DOHH2 (cell line): ENCODE measurements around the gene TRAPPC1.
A peak's percentile ranks its signal among the peaks of the same experiment; 100 is the strongest.

Source experiments
- H3F3A ChIP-seq: fragments of 200-600 bp; sonication (generic), shearing (Covaris generic); 2 replicates; pipeline ENCODE4 v1.6.0; 2016; ENCODE audit warnings: antibody characterized with exemption, mild to moderate bottlenecking; ENCODE audit not compliant: control insufficient read depth, insufficient read depth
- H3K27ac ChIP-seq: fragments of 200-600 bp; sonication (generic); 2 replicates; pipeline ENCODE4 v1.5.1; 2014; ENCODE audit warnings: low read depth, mild to moderate bottlenecking, low read length, moderate library complexity
- H3K27me3 ChIP-seq: fragments of 200-600 bp; sonication (generic); 2 replicates; pipeline ENCODE4 v1.6.1; 2014; ENCODE audit warnings: mild to moderate bottlenecking, low read length, mixed read lengths; ENCODE audit not compliant: control insufficient read depth
- H3K36me3 ChIP-seq: fragments of 200-600 bp; sonication (generic); 2 replicates; pipeline ENCODE4 v1.6.1; 2014; ENCODE audit warnings: mild to moderate bottlenecking, low read length, moderate library complexity, mixed read lengths; ENCODE audit not compliant: control insufficient read depth
- H3K4me1 ChIP-seq: fragments of 200-600 bp; sonication (generic); 2 replicates; pipeline ENCODE4 v1.6.1; 2014; ENCODE audit warnings: mild to moderate bottlenecking, low read length, mixed read lengths; ENCODE audit not compliant: control insufficient read depth
- H3K4me2 ChIP-seq: fragments of 200-600 bp; sonication (generic); 2 replicates; pipeline ENCODE4 v1.6.0; 2014; ENCODE audit warnings: mild to moderate bottlenecking, low read length, moderate library complexity
- H3K4me3 ChIP-seq: fragments of 200-600 bp; sonication (generic); 2 replicates; pipeline ENCODE4 v1.5.1; 2014; ENCODE audit warnings: mild to moderate bottlenecking, low read length, mixed read lengths
- H3K79me2 ChIP-seq: fragments of 200-600 bp; sonication (generic); 2 replicates; pipeline ENCODE4 v1.6.1; 2014; ENCODE audit warnings: mild to moderate bottlenecking, low read length, mixed read lengths; ENCODE audit not compliant: control insufficient read depth
- H3K9me2 ChIP-seq: fragments of 200-600 bp; sonication (generic); replicated peaks from 2 replicates; pipeline ENCODE4 v1.6.1; 2014; ENCODE audit warnings: mild to moderate bottlenecking, low read length, mixed read lengths; ENCODE audit not compliant: control insufficient read depth
- H3K9me3 ChIP-seq: fragments of 200-600 bp; sonication (generic); 2 replicates; pipeline ENCODE4 v1.6.1; 2014; ENCODE audit warnings: antibody characterized with exemption, low read length, mixed read lengths; ENCODE audit not compliant: control insufficient read depth, insufficient read depth
- H4K20me1 ChIP-seq: fragments of 200-600 bp; sonication (generic); 2 replicates; pipeline ENCODE4 v1.6.0; 2014; ENCODE audit warnings: low read depth, mild to moderate bottlenecking, antibody characterized with exemption, low read length, moderate library complexity; ENCODE audit not compliant: control insufficient read depth, insufficient read depth
- EZH2phosphoT487 ChIP-seq: fragments of 200-600 bp; sonication (generic); IDR thresholded peaks from 2 replicates; pipeline ENCODE4 v1.6.1; 2017; ENCODE audit warnings: borderline replicate concordance, mild to moderate bottlenecking, antibody characterized with exemption, low read length, moderate library complexity, mixed read lengths
- TF ChIP-seq, protein P1 (sequence below): fragments of 200-600 bp; sonication (generic); IDR thresholded peaks from one replicate; pipeline ENCODE4 v1.5.1; 2014; ENCODE audit warnings: antibody characterized with exemption, mild to moderate bottlenecking, low read depth, low read length; ENCODE audit not compliant: poor library complexity, severe bottlenecking

The TRAPPC1 gene

GRCh38 chr17:7887482-7888183, 44.1 kb downstream of the TRAPPC1 start:
- H3K9me2 ChIP-seq, result no peaks in the 10 kb centered on the region
- H3K27me3 ChIP-seq, result no peaks in the 10 kb centered on the region
- TF ChIP-seq EZH2phosphoT487, result no peak
- H3K79me2 ChIP-seq, result peaks cover 73% of the 10 kb centered on the region
- no peaks in the 10 kb centered on the region for H4K20me1 ChIP-seq
- H3K27ac ChIP-seq, result peak overlapping the region; percentile 96
- H3F3A ChIP-seq, result peaks cover 26% of the 10 kb centered on the region
- H3K9me3 ChIP-seq, result no peaks in the 10 kb centered on the region
- H3K36me3 ChIP-seq, result peaks cover 63% of the 10 kb centered on the region
- peak overlapping the region; percentile 99 for H3K4me2 ChIP-seq
- peaks cover 35% of the 10 kb centered on the region for H3K4me1 ChIP-seq
- peak overlapping the region; percentile 95 for H3K4me3 ChIP-seq

- H3K4me1 ChIP-seq, result peaks cover 41% of the 10 kb centered on the region
- peaks cover 79% of the 10 kb centered on the region for H3K79me2 ChIP-seq
- no peaks in the 10 kb centered on the region for H3K9me2 ChIP-seq
- H3K9me3 ChIP-seq, result no peaks in the 10 kb centered on the region
- peaks cover 66% of the 10 kb centered on the region for H3K36me3 ChIP-seq
- no peaks in the 10 kb centered on the region for H3K27me3 ChIP-seq
- no peak for TF ChIP-seq EZH2phosphoT487
- TF ChIP-seq, protein P1, sequence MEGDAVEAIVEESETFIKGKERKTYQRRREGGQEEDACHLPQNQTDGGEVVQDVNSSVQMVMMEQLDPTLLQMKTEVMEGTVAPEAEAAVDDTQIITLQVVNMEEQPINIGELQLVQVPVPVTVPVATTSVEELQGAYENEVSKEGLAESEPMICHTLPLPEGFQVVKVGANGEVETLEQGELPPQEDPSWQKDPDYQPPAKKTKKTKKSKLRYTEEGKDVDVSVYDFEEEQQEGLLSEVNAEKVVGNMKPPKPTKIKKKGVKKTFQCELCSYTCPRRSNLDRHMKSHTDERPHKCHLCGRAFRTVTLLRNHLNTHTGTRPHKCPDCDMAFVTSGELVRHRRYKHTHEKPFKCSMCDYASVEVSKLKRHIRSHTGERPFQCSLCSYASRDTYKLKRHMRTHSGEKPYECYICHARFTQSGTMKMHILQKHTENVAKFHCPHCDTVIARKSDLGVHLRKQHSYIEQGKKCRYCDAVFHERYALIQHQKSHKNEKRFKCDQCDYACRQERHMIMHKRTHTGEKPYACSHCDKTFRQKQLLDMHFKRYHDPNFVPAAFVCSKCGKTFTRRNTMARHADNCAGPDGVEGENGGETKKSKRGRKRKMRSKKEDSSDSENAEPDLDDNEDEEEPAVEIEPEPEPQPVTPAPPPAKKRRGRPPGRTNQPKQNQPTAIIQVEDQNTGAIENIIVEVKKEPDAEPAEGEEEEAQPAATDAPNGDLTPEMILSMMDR, result no peak
- peak overlapping the region; percentile 99 for H3K4me2 ChIP-seq
- peaks cover 32% of the 10 kb centered on the region for H3F3A ChIP-seq
- peak overlapping the region; percentile 95 for H3K4me3 ChIP-seq
- H4K20me1 ChIP-seq, result no peaks in the 10 kb centered on the region
- peak overlapping the region; percentile 96 for H3K27ac ChIP-seq
Observed at GRCh38 chr17:7887038-7887481, 44.7 kb downstream of the TRAPPC1 start.

GRCh38 chr17:7886227-7887037, 45.3 kb downstream of the TRAPPC1 start:
- H3K27me3 ChIP-seq, result no peaks in the 10 kb centered on the region
- H3K36me3 ChIP-seq, result peaks cover 66% of the 10 kb centered on the region
- TF ChIP-seq, protein P1, result peak; percentile 42
- TF ChIP-seq EZH2phosphoT487, result no peak
- H3K27ac ChIP-seq, result peak overlapping the region; percentile 96
- peaks cover 47% of the 10 kb centered on the region for H3K4me1 ChIP-seq
- H4K20me1 ChIP-seq, result no peaks in the 10 kb centered on the region
- no peaks in the 10 kb centered on the region for H3K9me2 ChIP-seq
- H3K79me2 ChIP-seq, result peaks cover 84% of the 10 kb centered on the region
- H3F3A ChIP-seq, result peaks cover 33% of the 10 kb centered on the region
- no peaks in the 10 kb centered on the region for H3K9me3 ChIP-seq
- H3K4me2 ChIP-seq, result peak overlapping the region; percentile 99
- peak overlapping the region; percentile 95 for H3K4me3 ChIP-seq
